Stimulated activated CD4-positive, alpha-beta T cell treated with anti-CD3 and anti-CD28 coated beads, TNF-alpha, amount 100 ng/mL, for 4 hours (primary cell): ENCODE data around the gene HHEX.

Source experiments
- DNase-seq, 3 experiments: peaks; one replicate each; pipeline ENCODE4 v3.0.0-alpha.2; 2020; ENCODE audit warnings: low read depth in 3 of 3

Gene HHEX

DNA sequence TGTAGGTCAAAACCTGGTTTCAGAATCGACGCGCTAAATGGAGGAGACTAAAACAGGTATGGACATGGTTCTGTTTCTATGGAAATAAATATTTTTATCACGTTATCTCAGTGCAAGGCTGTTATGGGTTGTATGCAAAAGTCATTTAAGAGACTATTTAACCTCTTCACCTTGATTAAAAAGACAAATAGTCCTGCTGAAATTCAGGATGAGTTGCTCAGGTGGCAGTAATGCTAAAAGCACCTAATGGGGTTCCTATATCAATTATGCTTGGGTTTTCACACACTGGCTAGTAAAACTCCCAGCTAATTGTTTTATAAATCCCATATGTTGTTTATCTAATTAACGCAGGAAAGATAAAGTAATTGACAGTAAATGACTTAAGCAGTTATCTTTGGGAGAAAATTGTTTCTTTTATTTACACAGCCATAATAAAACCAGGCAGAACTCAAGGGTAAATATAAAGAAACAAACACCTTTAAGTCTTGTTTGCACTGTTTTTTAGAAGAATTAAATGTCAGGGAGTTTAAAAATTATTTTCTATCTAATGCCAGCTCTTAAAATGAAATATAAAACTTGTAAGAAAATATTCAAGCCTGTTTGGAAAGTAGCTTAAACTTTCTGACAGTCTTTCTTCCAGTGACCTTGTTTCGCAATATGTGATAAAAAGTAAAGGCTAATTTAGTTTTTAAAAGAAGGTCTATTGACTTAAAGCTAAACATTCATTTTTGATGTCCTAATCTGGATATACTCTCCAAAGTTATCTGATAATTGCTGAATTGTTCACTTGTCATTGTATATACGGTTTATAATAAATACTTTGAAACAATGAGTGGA is 3.2 kb downstream of the HHEX start:
- DNase-seq = no peak

DNA sequence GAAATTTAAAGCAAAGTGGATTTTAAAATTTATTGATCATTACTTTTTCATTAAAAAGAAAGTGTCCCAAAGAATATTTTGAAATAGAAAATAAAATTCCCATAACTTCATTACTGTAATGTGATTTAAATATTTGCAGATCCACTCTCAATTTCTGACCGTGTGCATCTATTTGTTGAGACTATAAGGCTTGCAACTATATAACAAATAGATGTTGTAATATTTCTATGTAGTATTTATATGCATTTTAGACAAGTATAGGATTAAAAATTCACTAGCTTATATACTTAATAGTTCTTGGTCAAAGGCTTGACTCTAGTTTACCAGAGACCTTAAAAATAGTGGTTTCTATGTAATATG is 3.8 kb downstream of the HHEX start:
- no peak for DNase-seq

DNA sequence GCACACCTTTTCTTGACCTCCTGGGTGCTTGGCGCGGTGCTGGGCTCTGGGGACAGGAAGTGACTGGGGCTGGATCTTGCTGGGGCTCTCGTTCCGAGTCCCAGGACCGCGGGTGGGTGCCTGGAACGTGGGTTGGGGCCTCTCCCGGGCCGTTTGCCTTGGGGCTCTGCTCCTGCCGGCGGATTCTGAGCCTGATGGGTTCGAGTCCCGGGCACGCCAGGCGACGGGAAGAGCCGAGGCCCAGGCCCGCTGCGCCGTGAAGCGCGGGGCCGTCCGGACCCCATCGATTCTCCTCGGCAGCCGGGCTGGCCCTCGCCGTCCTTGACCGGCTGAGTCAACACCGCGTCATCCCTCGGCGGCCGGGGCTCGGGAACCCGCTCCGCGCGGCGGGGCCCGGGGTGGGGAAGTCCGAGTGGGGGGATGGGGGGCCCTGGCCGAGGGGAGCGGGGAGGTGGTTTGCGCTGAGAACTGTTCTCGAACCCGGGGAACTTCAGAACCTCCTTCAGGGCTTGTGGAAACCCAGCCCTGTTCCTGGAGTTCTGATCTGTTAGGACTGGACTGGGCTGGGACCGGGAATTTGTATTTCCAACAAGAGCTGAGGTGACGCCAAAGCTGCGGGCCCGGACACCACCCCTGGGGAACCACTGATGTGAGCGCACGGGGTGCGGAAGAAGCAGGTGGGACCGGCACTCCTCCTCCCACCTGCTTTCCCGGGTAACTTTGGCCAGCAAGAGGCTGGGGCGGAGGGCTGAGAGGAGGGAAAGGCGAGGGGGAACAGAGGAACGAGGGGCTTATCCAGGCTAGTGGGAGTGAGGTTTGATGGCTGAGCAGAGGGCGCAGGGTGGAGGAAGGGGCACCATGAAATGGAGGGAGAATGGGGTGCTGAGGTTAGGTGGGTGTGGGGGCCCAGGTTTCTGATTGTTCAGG is 6.2 kb downstream of the HHEX start:
- DNase-seq = no peak

DNA sequence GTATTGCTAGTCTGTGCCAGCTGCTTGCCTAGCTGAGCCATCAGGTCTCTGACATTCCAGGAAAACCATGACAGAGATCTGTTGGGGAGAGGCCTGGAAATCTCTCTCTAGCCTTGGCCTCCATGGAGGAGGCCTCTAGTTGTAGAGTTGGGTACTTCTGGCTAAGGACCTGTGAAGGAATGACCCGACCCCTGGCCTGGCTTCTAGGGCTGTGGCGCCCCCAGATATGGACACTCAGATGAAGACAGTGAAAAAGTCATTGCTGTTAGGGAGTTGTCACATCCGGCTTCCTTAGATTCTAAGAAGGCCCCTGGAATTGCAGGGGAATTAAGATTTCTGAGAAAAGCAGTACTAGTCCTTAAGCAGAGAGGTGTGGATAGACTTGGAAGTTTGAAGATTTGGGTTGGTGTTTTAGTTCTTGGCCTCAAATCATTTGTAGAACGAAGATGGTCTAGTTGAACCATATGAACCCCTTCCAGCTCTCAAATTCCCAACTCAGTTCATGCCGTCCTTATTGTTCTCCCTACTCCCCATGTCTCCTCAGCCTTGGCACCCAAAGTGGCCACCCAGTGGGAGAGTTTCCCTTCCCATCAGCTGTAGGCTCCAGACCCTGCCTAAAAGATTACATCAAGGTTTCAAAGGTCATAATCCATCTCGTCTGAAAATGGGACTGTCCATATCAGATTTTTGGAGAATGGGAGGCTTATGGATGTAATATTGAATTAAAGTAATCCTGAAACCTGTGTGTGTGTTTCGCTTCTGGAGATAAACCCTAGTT is 7.0 kb downstream of the HHEX start:
- no peak for DNase-seq

DNA sequence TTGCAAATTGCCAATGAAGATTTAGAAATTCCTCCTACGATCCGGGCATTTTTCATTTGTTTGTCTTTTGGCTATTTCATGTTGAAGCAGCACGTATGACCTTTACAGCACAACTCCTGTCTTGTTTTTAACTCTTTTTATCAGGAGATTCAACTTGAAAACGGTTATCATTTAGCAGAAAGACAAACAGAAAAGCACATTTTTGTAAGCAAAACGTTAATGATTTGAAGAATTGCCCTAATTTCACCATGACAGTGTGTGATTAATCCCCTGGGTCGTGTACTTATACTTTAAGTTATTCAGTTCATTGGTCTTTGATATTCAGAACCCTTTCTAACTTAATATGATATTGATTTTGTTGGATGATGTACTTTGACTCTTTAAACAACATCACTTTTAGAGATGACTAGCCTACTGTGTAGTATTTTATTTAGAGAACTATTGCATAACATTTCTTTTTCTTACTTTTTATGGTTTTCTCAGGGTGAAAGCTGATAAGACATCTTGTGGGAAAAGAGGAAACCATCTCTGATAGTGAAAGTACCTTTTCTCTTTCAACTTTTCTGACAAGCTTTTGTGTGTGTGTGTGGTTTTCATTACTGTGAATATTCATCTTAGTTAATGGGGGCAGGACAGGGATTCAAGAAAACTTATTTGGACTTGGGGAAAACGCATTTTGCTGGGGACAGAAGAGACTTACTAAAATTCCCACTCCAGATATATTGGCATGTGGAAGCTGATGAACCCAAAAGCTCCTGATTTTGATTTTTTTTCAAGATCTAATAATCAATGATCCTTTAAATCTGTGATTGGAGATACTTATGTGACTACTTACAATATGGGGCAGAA is 8.1 kb downstream of the HHEX start:
- no peak for DNase-seq

DNA sequence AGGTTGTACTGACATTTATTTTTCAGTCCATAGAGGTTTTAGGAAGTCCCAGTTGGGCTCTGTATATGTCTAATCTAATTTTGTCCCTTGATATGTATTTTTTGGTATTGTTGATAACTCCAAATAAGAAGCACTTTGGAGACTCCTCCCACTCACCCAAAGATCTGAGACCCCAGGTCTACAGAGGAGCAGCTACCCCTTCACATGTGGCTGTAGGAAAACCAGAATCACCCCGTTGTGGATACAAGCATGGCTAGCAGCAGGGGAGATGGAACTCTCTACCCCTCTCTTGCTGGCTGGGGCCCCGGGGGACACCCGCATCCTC is 9.4 kb downstream of the HHEX start:
- no peak for DNase-seq

DNA sequence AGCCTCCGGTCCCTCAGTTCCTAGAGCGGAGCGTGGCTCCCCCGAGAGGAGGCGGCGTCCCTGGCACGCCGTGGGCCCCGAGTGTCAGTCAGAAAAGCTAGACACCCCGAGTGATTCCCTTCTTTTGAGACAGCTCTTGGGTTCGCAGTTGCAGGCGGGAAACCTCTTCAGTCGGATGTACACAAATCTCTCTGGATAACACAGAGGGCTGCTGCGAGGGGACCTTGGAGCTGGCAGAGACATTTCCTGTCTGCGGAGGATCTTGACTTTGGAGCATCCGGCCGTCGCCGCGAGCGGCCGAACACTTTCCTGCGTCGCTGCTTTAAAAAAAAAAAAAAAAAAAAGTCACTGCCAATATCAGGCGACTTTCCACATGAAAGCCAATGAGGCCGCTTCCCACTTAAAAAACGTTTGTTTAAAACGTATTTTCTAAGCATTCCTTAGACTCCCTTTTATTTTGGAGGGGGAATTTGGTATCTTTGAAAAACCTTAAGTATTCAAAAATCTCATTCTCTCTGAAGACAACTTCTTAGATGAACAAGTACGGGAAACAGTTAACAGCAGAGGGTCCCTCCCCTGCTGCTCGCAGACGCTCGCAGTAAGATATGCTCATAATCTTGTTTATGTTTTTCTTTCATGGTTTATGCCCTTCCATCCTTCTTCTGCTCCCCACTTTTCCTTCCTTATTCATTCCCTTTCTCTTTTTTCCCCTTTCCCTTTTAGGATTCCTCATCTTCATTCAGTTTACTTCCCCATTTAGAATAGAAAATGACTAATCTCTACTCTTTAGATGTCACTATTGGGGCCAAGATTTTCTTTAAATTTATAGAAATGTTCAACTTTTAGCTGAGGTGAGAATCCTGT is 10.0 kb downstream of the HHEX start:
- DNase-seq = no peak

DNA sequence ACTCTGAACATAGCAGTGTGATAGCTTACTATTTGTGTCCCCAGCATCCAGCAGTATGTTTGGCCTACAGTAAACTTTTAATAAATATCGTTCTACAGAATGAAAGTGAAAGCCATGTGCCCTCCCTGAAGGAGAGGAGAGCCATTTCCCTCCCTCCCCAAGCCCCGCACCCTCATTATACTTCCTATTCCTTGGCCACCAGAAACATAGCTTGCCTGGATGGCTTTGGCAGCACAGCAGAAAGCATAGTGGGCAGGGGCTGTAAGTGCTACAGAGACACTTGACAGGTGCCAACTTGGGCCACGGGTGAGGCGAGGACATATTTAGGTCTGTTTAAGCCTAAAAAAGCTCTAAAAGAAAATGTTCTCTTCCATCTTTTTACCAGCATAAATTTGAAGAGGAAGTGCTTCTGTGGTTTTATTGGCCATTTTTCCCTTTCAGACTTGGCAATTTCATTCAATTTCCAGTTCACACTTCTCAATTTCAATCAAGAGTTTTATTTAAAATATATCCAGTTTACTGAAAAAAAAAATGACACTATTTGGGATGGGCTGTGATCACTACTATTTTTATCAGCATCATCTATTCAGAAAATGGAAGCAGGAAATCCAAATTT is 12.7 kb downstream of the HHEX start:
- DNase-seq = no peak

DNA sequence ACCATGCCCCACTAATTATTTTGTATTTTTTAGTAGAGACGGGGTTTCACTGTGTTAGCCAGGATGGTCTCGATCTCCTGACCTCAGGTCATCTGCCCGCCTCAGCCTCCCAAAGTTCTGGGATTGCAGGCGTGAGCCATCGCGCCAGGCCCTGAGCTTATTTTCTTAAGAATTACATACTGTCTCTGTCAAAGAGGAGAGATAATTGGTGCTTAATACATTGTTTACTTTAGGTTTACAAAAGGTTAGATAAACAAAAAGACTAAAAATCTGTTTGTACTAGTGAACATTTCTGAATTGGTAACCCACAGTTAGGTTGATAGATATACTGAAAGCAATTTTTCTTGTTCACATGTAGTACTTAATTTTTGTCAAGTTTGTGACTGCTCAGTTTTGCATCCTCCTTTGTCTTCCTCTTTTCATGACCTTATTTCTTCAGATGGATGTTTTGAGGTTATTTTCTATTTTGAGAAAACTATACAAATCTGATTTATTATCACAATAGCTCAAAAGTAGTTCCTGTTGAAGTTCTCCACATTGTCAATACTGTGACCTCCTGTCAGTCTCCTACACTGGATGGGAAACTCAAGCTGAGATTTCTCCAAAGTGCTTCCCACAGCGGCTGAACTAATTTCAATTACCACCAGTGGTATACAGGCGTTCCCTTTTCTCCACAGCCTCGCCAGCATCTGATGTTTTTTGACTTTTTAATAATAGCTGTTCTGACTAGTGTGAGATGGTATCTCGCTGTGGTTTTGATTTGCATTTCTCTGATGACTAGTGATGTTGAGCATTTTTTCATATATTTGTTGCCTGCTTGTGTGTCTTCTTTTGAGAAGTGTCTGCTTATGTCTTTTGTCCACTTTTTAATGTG is 22.5 kb downstream of the HHEX start:
- no peak for DNase-seq

DNA sequence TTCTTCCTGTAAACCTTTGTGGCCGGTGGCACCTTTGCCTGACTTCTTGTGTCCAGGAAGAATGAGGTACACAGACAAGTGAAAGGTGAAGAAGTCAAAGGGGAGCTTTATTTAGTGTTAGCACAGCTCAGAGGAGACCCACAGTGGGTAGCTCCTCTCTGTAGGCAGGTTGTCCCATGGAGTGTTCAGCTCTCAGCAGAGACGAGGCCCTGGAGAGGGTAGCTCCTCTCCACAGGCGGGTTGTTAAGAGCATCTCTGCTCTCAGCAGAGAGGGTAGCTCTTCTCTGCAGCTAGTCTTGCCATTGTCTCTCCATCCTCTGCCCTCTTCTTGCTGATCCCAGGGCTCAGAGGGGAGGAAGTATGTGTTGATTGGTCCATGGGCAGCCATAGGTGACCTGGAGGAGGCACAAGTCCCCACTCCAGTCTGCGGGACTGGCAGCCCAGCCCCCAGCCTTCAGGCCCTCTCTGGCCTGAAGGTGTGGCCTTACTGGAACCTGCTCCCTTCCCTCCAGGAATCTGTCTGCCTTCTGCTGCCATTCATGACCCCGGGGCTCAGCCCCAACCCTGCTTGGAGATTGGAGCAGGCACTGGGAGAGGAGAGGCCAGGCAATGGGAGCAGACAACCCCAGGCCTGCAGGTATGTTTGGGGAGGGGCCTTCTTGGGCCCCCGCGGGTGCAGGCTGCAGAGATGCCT is 24.5 kb downstream of the HHEX start:
- DNase-seq = no peak

DNA sequence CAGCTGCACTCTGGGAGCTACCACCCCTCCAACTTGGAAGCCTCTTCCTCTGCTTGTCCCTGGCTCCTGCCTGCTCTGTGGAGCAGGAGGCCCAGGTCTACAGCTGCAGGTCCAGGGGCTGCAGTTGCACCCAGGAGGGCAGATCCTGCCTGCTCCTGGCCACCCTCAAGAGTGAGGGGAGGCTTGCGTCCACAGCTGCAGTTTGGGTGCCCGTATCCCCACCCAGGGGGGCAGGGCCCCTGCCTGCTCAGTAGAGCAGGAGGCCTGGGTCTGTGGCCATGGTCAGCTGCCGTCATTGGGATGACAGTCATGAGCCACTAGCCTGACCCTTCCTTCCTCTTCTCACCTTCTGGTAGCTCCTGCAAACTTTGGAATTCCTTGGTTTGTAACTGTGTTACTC is 25.1 kb downstream of the HHEX start:
- DNase-seq = no peak

DNA sequence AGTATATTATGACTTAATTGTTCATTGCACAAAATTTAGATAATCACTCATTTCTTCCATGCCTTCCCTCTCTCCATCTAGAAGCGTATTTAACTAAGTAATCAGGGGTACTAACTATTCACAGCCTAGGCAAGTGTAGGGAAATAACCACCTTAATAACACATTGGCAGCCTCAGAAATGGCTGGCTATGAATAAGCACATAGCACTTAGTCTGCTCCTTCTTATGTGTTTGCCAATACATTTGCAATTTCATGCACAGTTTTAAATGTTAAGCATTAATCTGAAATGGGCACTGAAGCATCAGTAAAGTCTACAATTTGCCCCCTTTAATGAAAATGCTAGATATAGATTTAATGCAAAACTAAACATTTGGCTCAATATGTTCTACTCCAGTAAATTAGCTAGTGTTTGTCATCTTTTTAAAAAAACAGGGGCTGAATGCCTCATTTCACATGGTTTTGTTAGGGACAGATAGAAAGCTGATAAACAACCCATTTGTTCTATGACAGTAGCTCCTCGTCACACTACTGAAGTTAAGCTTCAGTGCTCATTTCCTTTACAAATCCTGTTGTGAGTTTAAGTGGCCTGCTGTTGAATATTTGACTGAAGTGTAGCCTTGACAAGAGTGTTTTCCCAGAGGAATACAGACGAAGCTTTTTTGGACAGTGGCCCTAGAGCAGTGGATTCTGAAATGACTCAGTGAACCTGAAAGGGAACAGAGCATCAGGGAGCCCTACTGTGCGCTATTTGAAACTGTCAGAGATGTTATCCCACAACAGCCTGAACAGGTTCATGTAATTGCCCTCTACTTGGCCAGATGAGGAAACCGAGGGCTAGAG is 30.5 kb downstream of the HHEX start:
- no peak for DNase-seq

DNA sequence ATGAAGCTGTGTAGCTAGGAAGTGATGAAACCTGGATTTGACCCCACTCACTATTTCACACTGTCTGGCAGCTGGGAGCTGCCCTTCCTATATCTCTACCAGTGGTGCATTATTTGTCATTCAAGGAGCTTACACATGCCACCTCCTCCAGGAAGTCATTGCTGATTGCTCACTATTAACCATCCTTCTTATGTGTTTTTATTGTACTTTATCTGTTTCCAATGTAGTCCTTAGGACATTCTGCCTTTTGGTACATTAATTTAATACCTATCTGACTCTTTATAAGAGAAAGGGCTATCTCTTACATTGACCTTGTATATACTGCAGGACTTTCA is 31.0 kb downstream of the HHEX start:
- no peak for DNase-seq

DNA sequence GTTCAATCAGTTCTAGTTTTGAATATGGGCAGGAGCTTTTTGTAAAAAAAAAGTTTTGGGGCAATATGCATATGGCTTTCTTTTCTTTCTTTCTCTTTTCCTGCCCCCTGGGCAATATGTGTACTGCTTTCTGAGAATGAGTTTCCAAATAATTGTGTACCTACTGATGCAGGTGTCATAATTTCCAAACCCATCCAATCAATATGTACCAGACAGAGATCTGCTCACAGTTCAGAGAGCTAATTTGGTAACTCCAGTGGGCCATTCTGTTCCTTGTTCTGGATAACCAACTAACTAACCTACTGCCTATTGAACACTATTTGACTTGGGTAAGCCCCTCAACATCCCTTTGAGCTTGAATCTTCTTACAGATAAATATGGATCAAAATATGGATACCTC is 32.6 kb downstream of the HHEX start:
- no peak for DNase-seq

DNA sequence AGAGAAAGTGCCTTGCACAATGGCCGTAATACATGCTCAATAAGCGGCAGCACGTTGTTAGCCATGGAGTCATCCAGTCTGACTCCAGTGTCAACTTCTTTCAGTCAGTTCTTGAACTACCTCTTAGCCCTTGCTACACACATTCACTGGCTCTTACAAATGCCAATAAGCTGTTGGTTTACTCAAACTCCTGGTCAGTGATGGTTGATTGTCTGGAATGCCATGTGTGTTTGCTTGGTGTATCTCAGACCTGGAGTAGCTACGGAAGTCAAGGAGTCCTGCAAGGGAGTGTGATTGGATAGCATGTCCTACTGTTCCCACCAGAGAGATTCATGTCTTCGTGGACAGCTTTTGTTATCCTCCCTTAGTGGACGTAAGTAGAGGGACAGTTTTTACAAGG is 37.4 kb downstream of the HHEX start:
- DNase-seq = no peak

DNA sequence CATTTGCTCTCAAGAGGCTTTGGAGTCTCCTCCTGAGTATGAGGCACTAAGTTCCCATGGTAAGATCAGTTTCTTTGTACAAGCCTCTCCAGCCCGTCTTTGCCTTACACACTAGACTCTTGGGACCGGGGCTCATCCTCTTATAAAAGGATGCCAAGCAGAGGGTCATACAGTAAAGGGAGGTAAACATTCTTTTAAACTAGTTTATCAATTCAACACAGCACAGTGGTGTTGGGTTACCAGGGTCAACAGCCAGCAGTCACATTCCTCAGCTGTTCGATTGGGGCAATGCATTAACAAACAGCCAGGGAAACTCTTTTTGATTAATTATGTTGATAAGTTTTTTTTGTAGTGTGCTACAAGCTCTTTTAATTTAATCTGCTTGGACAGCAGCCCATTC is 37.8 kb downstream of the HHEX start:
- DNase-seq = no peak

DNA sequence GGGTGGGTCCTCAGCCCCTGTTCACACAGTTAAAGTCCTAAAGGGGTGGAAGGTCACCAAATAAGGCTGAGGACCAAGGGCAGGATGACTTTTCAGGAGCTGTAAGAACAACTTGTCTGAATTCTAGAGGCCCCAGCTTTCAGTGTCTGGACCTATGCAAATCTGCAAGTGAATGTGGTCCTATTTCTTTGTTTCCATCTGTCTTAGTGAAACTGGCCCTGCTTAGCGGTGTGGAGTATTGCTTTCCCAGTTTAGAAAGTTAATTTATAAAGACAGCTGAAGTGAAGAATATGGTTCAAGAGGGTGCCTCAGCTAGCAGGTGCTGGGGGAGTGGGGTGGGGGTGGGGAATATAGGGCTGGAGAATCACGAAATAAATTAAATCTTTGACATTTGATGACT is 40.1 kb downstream of the HHEX start:
- no peak for DNase-seq

DNA sequence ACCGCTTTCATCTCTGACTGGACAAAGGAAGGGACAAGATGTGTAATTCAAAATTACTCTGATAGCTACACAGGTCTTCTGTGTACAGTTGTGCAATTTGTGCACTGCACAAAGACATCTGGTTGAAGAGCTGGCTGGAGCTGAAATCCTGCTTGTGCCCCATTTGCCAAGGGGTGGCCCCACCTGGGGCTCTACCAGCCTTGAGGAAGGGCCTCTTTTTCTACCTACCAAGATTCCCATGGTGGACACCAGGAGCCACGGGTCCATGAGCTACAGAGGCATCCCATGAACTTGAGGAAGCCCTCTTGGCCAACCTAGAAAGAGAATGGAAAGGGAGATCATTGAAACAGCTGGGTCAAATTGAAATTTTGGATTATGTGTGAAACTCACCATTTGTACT is 43.2 kb downstream of the HHEX start:
- DNase-seq = no peak
